OCI-LY1 (cell line): ENCODE measurements around the gene ARHGAP22.

Source experiments
- H2AFZ ChIP-seq: fragments of 200-600 bp; sonication (generic), shearing (Covaris generic); 2 replicates; pipeline ENCODE4 v1.6.0; 2014; ENCODE audit warnings: antibody characterized with exemption, mild to moderate bottlenecking, low read length
- H3F3A ChIP-seq: fragments of 200-600 bp; sonication (generic), shearing (Covaris generic); 2 replicates; pipeline ENCODE4 v1.6.0; 2014; ENCODE audit warnings: mild to moderate bottlenecking, antibody characterized with exemption, low read length, moderate library complexity; ENCODE audit not compliant: insufficient read depth
- H3K27ac ChIP-seq: fragments of 200-600 bp; sonication (generic); 2 replicates; pipeline ENCODE4 v1.5.1; 2014; ENCODE audit warnings: low read length, mixed run types, mild to moderate bottlenecking, low read depth; ENCODE audit not compliant: poor library complexity, severe bottlenecking
- H3K27me3 ChIP-seq: fragments of 200-600 bp; sonication (generic); 2 replicates; pipeline ENCODE4 v1.6.0; 2014; ENCODE audit warnings: antibody characterized with exemption, mild to moderate bottlenecking, low read length, moderate library complexity; ENCODE audit not compliant: insufficient read depth
- H3K36me3 ChIP-seq: fragments of 200-600 bp; sonication (generic); 2 replicates; pipeline ENCODE4 v1.6.1; 2014; ENCODE audit warnings: mild to moderate bottlenecking, antibody characterized with exemption, low read length, moderate library complexity, mixed read lengths; ENCODE audit not compliant: insufficient read depth
- H3K4me1 ChIP-seq: fragments of 200-600 bp; sonication (generic); 2 replicates; pipeline ENCODE4 v1.5.1; 2014; ENCODE audit warnings: mild to moderate bottlenecking, low read length, moderate library complexity; ENCODE audit not compliant: insufficient read depth, severe bottlenecking
- H3K4me2 ChIP-seq: fragments of 200-600 bp; sonication (generic), shearing (Covaris generic); 2 replicates; pipeline ENCODE4 v1.6.1; 2014; ENCODE audit warnings: low read length
- H3K4me3 ChIP-seq: fragments of 200-600 bp; sonication (generic); 2 replicates; pipeline ENCODE4 v1.5.1; 2014; ENCODE audit warnings: low read length, low read depth, mild to moderate bottlenecking, mixed read lengths; ENCODE audit not compliant: poor library complexity, severe bottlenecking
- H3K79me2 ChIP-seq: fragments of 200-600 bp; shearing (Covaris generic); 2 replicates; pipeline ENCODE4 v1.6.1; 2016; ENCODE audit warnings: mixed run types, low read length, mixed read lengths; ENCODE audit not compliant: insufficient read depth
- H3K9ac ChIP-seq: fragments of 200-600 bp; sonication (generic), shearing (Covaris generic); 2 replicates; pipeline ENCODE4 v1.6.1; 2014; ENCODE audit warnings: mild to moderate bottlenecking, low read length, mixed read lengths
- H3K9me2 ChIP-seq: fragments of 200-600 bp; sonication (generic), shearing (Covaris generic); 2 replicates; pipeline ENCODE4 v1.6.1; 2014; ENCODE audit warnings: low read depth, mild to moderate bottlenecking, low read length, mixed read lengths
- H3K9me3 ChIP-seq: fragments of 200-600 bp; shearing (Covaris generic); 2 replicates; pipeline ENCODE4 v1.6.1; 2014; ENCODE audit warnings: low read length, mixed read lengths
- H4K20me1 ChIP-seq: fragments of 200-600 bp; sonication (generic), shearing (Covaris generic); 2 replicates; pipeline ENCODE4 v1.6.0; 2016; ENCODE audit warnings: mild to moderate bottlenecking, low read length; ENCODE audit not compliant: insufficient read depth
- CTCF ChIP-seq: fragments of 200-600 bp; sonication (generic), shearing (Covaris generic); IDR thresholded peaks from 2 replicates; pipeline ENCODE4 v1.5.1; 2017; ENCODE audit warnings: mild to moderate bottlenecking, antibody characterized with exemption, low read length, moderate library complexity, mixed read lengths
- EZH2 ChIP-seq: fragments of 200-600 bp; sonication (generic), shearing (Covaris generic); IDR thresholded peaks from 2 replicates; pipeline ENCODE4 v1.8.0; 2017; ENCODE audit warnings: borderline replicate concordance, mixed run types, mild to moderate bottlenecking, antibody characterized with exemption, low read length, moderate library complexity, mixed read lengths

Gene ARHGAP22

DNA sequence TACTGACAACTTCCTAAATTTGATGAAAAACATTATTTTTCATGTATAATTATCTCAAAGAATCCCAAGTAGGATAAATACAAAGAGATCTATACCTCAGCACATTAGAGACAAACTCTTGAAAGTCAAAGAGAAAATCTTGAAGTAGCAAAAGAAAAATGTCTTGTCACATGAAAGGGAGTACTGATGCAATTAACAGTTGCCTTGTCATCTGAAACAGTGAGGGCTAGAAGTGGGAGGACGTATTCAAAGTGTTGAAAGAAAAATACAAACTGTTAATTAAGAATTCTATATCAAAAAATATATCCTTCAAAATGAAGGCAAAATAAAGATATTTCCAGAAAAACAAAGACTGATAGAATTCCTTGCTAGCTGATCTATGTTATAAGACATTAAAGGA, 35.5 kb upstream of the ARHGAP22 start:
- TF ChIP-seq CTCF (no peak), EZH2 (no peak)
- H3K27ac ChIP-seq: no peak overlapping the region
- no peaks in the 10 kb centered on the region for H3K4me1 ChIP-seq
- H3K9me3 ChIP-seq: no peaks in the 10 kb centered on the region
- H4K20me1 ChIP-seq: no peaks in the 10 kb centered on the region
- H3F3A ChIP-seq: no peaks in the 10 kb centered on the region
- H3K79me2 ChIP-seq: no peaks in the 10 kb centered on the region
- no peaks in the 10 kb centered on the region for H3K36me3 ChIP-seq
- H3K9me2 ChIP-seq: no peaks in the 10 kb centered on the region
- H3K9ac ChIP-seq: no peak overlapping the region
- no peak overlapping the region for H3K4me3 ChIP-seq
- no peak overlapping the region for H2AFZ ChIP-seq
- H3K27me3 ChIP-seq: no peaks in the 10 kb centered on the region
- H3K4me2 ChIP-seq: no peak overlapping the region

DNA sequence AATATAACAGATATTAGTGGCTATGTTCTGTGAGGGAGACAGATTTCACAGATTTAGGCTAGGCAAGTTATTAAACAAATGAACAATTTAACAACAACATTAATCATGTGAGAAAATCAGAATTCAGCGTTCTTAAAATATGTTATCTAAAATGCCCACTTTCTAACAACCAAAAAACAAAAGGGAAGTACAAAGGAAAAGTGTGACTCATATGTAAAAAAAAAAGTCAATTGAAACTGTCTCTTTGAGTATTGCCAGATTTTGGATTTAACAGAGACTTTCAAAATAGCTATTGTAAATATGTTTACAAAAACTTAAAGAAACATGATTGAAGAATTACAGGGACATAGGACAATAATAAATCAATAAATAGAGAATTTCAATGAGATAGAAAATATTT, 34.8 kb upstream of the ARHGAP22 start:
- no peaks in the 10 kb centered on the region for H3F3A ChIP-seq
- no peak for TF ChIP-seq EZH2
- no peak for TF ChIP-seq CTCF
- H3K9ac ChIP-seq: no peak overlapping the region
- no peaks in the 10 kb centered on the region for H3K79me2 ChIP-seq
- no peaks in the 10 kb centered on the region for H3K9me2 ChIP-seq
- H3K27me3 ChIP-seq: no peaks in the 10 kb centered on the region
- H4K20me1 ChIP-seq: no peaks in the 10 kb centered on the region
- peaks cover under 1% of the 10 kb centered on the region for H3K4me1 ChIP-seq
- no peak overlapping the region for H3K4me3 ChIP-seq
- no peaks in the 10 kb centered on the region for H3K9me3 ChIP-seq
- no peak overlapping the region for H3K4me2 ChIP-seq
- no peaks in the 10 kb centered on the region for H3K36me3 ChIP-seq
- no peak overlapping the region for H2AFZ ChIP-seq
- no peak overlapping the region for H3K27ac ChIP-seq

GRCh38 chr10:48638739-48639527, 34.1 kb upstream of the ARHGAP22 start:
- Histone ChIP-seq H3F3A (no peaks in the 10 kb centered on the region), H3K36me3 (no peaks in the 10 kb centered on the region), H3K79me2 (no peaks in the 10 kb centered on the region), H3K9ac (no peak overlapping the region), H3K4me3 (no peak overlapping the region), H3K27ac (no peak overlapping the region), H3K9me2 (no peaks in the 10 kb centered on the region), H3K4me1 (peaks cover 8% of the 10 kb centered on the region), H3K9me3 (no peaks in the 10 kb centered on the region), H4K20me1 (no peaks in the 10 kb centered on the region), H3K27me3 (no peaks in the 10 kb centered on the region), H2AFZ (no peak overlapping the region), H3K4me2 (no peak overlapping the region)
- TF ChIP-seq EZH2: no peak
- no peak for TF ChIP-seq CTCF
